Measurements from ENCODE around the gene HLA-DOA. TPM values are rescaled to one million over a fixed set of nuclear protein-coding genes. Genes with fewer than 3 reads are reported as not detected.

The HLA-DOA gene
- total and polyA plus RNA-seq, 10 of the 15 experiments (the other 5 are each of a cell fraction or from before 2014, with no cell fraction given) = 8.8 to 108 (median 58.3) TPM

GRCh38 chr6:32974541-32975308 is 34.7 kb downstream of the HLA-DOA start (continued):
- TF ChIP-seq, protein P1, sequence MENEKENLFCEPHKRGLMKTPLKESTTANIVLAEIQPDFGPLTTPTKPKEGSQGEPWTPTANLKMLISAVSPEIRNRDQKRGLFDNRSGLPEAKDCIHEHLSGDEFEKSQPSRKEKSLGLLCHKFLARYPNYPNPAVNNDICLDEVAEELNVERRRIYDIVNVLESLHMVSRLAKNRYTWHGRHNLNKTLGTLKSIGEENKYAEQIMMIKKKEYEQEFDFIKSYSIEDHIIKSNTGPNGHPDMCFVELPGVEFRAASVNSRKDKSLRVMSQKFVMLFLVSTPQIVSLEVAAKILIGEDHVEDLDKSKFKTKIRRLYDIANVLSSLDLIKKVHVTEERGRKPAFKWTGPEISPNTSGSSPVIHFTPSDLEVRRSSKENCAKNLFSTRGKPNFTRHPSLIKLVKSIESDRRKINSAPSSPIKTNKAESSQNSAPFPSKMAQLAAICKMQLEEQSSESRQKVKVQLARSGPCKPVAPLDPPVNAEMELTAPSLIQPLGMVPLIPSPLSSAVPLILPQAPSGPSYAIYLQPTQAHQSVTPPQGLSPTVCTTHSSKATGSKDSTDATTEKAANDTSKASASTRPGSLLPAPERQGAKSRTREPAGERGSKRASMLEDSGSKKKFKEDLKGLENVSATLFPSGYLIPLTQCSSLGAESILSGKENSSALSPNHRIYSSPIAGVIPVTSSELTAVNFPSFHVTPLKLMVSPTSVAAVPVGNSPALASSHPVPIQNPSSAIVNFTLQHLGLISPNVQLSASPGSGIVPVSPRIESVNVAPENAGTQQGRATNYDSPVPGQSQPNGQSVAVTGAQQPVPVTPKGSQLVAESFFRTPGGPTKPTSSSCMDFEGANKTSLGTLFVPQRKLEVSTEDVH (IDR thresholded peaks at IDR 0.05; ENCODE audit: low read depth, partially characterized antibody) = no peak
- TF ChIP-seq RELA (IDR thresholded peaks at IDR 0.05; ENCODE audit: borderline replicate concordance, partially characterized antibody) = no peak
- no peak for TF ChIP-seq JUNB (IDR thresholded peaks at IDR 0.05)
- TF ChIP-seq ZBTB11 (CRISPR knock-in tag; IDR thresholded peaks at IDR 0.05) = no peak
- TF ChIP-seq TAF1 (IDR thresholded peaks at IDR 0.05; ENCODE audit: borderline replicate concordance, low read depth, low read length) = no peak
- no peak for TF ChIP-seq STAT1 (conservative IDR thresholded peaks at IDR 0.05)
- no peak for TF ChIP-seq BHLHE40 (IDR thresholded peaks at IDR 0.05; ENCODE audit: borderline replicate concordance in 1 of 2, low read depth in 2 of 2, low read length in 1 of 2)
- peak; percentile 84 for TF ChIP-seq POLR2AphosphoS5 (IDR thresholded peaks at IDR 0.05; ENCODE audit: low read length)
